H1 (cell line): ENCODE measurements around the gene PATJ. TPM values are rescaled to one million over a fixed set of nuclear protein-coding genes. Genes with fewer than 3 reads are reported as not detected.

Experiments
- CTCF ChIA-PET: fragments of 300-600 bp; sonication (Branson Sonifier 250); formaldehyde crosslinking; loops from one replicate; lab custom pipeline; 2021; ENCODE audit not compliant: partially characterized antibody; lab: Charles Lee
- POLR2A ChIA-PET: fragments of 300-600 bp; sonication (Branson Sonifier 250); formaldehyde crosslinking; loops from one replicate; lab custom pipeline; 2021; ENCODE audit warnings: inconsistent platforms; ENCODE audit not compliant: partially characterized antibody; lab: Charles Lee
- DNase-seq, 2 experiments: peaks; one replicate each; pipeline versions ENCODE4 v3.0.0 to v3.0.0-alpha.2; 2010 to 2022; ENCODE audit warnings: low spot score in 2 of 2, low read depth in 1 of 2, mixed read lengths in 1 of 2
- FAIRE-seq: peaks from 2 replicates; lab custom pipeline; 2011; peaks lifted over from hg19 to GRCh38; lab: Jason Lieb, UNC
- H2AFZ ChIP-seq: 2 replicates; pipeline ENCODE4 v1.8.1; 2012; ENCODE audit warnings: low read length, inconsistent platforms
- H2AK5ac ChIP-seq: 2 replicates; pipeline ENCODE4 v1.6.1; 2013; ENCODE audit warnings: low read depth, low read length
- H2BK120ac ChIP-seq: replicated peaks from 2 replicates; pipeline ENCODE3; 2013; ENCODE audit warnings: low read depth, low read length, inconsistent platforms
- H2BK12ac ChIP-seq: 2 replicates; pipeline ENCODE4 v1.6.1; 2013; ENCODE audit warnings: low read depth, low read length
- H2BK15ac ChIP-seq: 2 replicates; pipeline ENCODE4 v1.6.1; 2013; ENCODE audit warnings: low read length
- H2BK20ac ChIP-seq: 2 replicates; pipeline ENCODE4 v1.6.1; 2013; ENCODE audit warnings: low read length
- H2BK5ac ChIP-seq: 2 replicates; pipeline ENCODE4 v1.6.1; 2013; ENCODE audit warnings: low read depth, low read length
- H3K14ac ChIP-seq: 2 replicates; pipeline ENCODE4 v1.6.1; 2013; ENCODE audit warnings: inconsistent platforms; ENCODE audit not compliant: insufficient read length
- H3K18ac ChIP-seq: 2 replicates; pipeline ENCODE4 v1.6.1; 2013; ENCODE audit warnings: low read length; ENCODE audit errors: extremely low read depth
- H3K23ac ChIP-seq: 2 replicates; pipeline ENCODE4 v1.6.1; 2013; ENCODE audit warnings: inconsistent platforms; ENCODE audit not compliant: insufficient read length
- H3K23me2 ChIP-seq: 2 replicates; pipeline ENCODE4 v1.6.1; 2013; ENCODE audit warnings: low read depth, low read length
- H3K27ac ChIP-seq: 2 replicates; pipeline ENCODE4 v1.6.1; 2011; ENCODE audit warnings: low read depth, low read length, inconsistent platforms
- H3K27me3 ChIP-seq, 4 experiments: replicated peaks in 1 of 4; 1 replicate in 1 of 4; 2 replicates in 3 of 4; pipeline versions ENCODE4 v1.6.1 to v1.8.1; 2011 to 2013; ENCODE audit warnings: low read length in 3 of 4, mild to moderate bottlenecking in 3 of 4, inconsistent platforms in 2 of 4, mixed read lengths in 2 of 4, moderate library complexity in 1 of 4; ENCODE audit not compliant: control insufficient read depth in 3 of 4, insufficient read depth in 3 of 4; ENCODE audit errors: extremely low read depth in 1 of 4
- H3K36me3 ChIP-seq, 4 experiments: 2 replicates each; pipeline versions ENCODE4 v1.6.1 to v1.8.1; 2011 to 2013; ENCODE audit warnings: mild to moderate bottlenecking in 4 of 4, low read length in 3 of 4, moderate library complexity in 2 of 4, control low read depth in 1 of 4, inconsistent platforms in 1 of 4; ENCODE audit not compliant: insufficient read depth in 4 of 4, control insufficient read depth in 2 of 4
- H3K4ac ChIP-seq: replicated peaks from 2 replicates; pipeline ENCODE3; 2013; ENCODE audit warnings: low read length, low read depth, mixed read lengths, inconsistent platforms; ENCODE audit not compliant: insufficient read length
- H3K4me1 ChIP-seq, 4 experiments: replicated peaks in 1 of 4; 1 replicate in 1 of 4; 2 replicates in 3 of 4; pipeline versions ENCODE4 v1.6.1 to v1.8.1; 2011 to 2013; ENCODE audit warnings: low read length in 3 of 4, inconsistent platforms in 2 of 4, mixed read lengths in 1 of 4; ENCODE audit not compliant: insufficient read depth in 4 of 4, control insufficient read depth in 3 of 4
- H3K4me2 ChIP-seq, 2 experiments: 2 replicates each; pipeline versions ENCODE4 v1.6.1 to v1.8.1; 2011 to 2013; ENCODE audit warnings: low read depth in 2 of 2, low read length in 2 of 2, control low read depth in 1 of 2, inconsistent platforms in 1 of 2, mild to moderate bottlenecking in 1 of 2; ENCODE audit not compliant: insufficient read depth in 1 of 2
- H3K4me3 ChIP-seq, 4 experiments: fragments of 200-600, 300-600 bp in 1 of 4; sonication (generic), shearing (Covaris generic), sonication (Bioruptor Twin) in 1 of 4; 2 replicates each; pipeline versions ENCODE4 v1.5.1 to v1.8.1; 2011 to 2016; ENCODE audit warnings: low read length in 4 of 4, low read depth in 3 of 4, control low read depth in 2 of 4, inconsistent platforms in 2 of 4, mild to moderate bottlenecking in 2 of 4, mixed read lengths in 1 of 4, moderate library complexity in 1 of 4; ENCODE audit not compliant: insufficient read depth in 2 of 4; ENCODE audit errors: extremely low read depth in 1 of 4
- H3K56ac ChIP-seq: replicated peaks from 2 replicates; pipeline ENCODE3; 2013; ENCODE audit warnings: low read depth, mild to moderate bottlenecking, mixed read lengths, low read length, inconsistent platforms; ENCODE audit not compliant: insufficient read length
- H3K79me1 ChIP-seq: 2 replicates; pipeline ENCODE4 v1.6.1; 2013; ENCODE audit warnings: low read depth, low read length, control low read depth
- H3K79me2 ChIP-seq, 2 experiments: 2 replicates each; pipeline versions ENCODE4 v1.6.1 to v1.8.1; 2012 to 2013; ENCODE audit warnings: low read length in 2 of 2, mild to moderate bottlenecking in 2 of 2, inconsistent platforms in 1 of 2; ENCODE audit not compliant: insufficient read depth in 2 of 2, control insufficient read depth in 1 of 2
- H3K9ac ChIP-seq, 4 experiments: replicated peaks in 1 of 4; 1 replicate in 1 of 4; 2 replicates in 3 of 4; pipeline versions ENCODE4 v1.6.1 to v1.8.1; 2011 to 2013; ENCODE audit warnings: low read depth in 3 of 4, low read length in 3 of 4, control low read depth in 2 of 4, mild to moderate bottlenecking in 2 of 4, moderate library complexity in 2 of 4, inconsistent platforms in 1 of 4; ENCODE audit errors: extremely low read depth in 1 of 4
- H3K9me3 ChIP-seq, 2 experiments: 2 replicates each; pipeline versions ENCODE4 v1.6.1 to v1.8.1; 2012 to 2013; ENCODE audit warnings: mild to moderate bottlenecking in 2 of 2, moderate library complexity in 2 of 2, control low read depth in 1 of 2, inconsistent platforms in 1 of 2, low read depth in 1 of 2, low read length in 1 of 2, mixed read lengths in 1 of 2; ENCODE audit not compliant: insufficient read depth in 2 of 2
- H4K20me1 ChIP-seq, 2 experiments: replicated peaks in 1 of 2; 2 replicates each; pipeline versions ENCODE3 to v1.8.1; 2011 to 2013; ENCODE audit warnings: inconsistent platforms in 2 of 2, low read length in 2 of 2, mild to moderate bottlenecking in 1 of 2; ENCODE audit not compliant: insufficient read depth in 2 of 2, control insufficient read depth in 1 of 2
- H4K5ac ChIP-seq: 2 replicates; pipeline ENCODE4 v1.6.1; 2013; ENCODE audit warnings: low read length, low read depth, mixed read lengths, inconsistent platforms; ENCODE audit not compliant: insufficient read length
- H4K8ac ChIP-seq: 2 replicates; pipeline ENCODE4 v1.8.0; 2013; ENCODE audit warnings: mild to moderate bottlenecking, moderate library complexity, low read length, inconsistent platforms; ENCODE audit not compliant: insufficient read depth; ENCODE audit errors: extremely low read depth
- H4K91ac ChIP-seq: replicated peaks from 2 replicates; pipeline ENCODE3; 2013; ENCODE audit warnings: low read length, mixed read lengths, inconsistent platforms; ENCODE audit not compliant: insufficient read length
- WGBS, 2 experiments: shearing (Covaris generic) in 1 of 2; methylation state at CpG; one replicate each; pipeline versions ENCODE4 v1.1.6 to v1.1.7; 2013 to 2015; ENCODE audit warnings: low lambda C conversion rate in 2 of 2, mixed read lengths in 2 of 2, inconsistent platforms in 1 of 2, low coverage in 1 of 2, missing lambda C conversion rate in 1 of 2; ENCODE audit not compliant: insufficient replicate concordance in 2 of 2, insufficient coverage in 1 of 2, insufficient read length in 1 of 2; ENCODE audit errors: extremely low coverage in 1 of 2, missing lambda C conversion rate in 1 of 2; 5-methylcytosine and 5-hydroxymethylcytosine counted together
- polyA plus RNA-seq, 7 experiments: library from polyadenylated mRNA; depleted of rRNA in 3 of 7; stranded (reverse) in 5 of 7; unstranded in 2 of 7; fragments of >200 nt in 5 of 7; fragments of 200-250 nt in 2 of 7; gene quantifications; 1 replicate in 5 of 7; 2 replicates in 1 of 7; 4 replicates in 1 of 7; pipeline versions ENCODE4 v1.2.1 to v1.2.3, GENCODE V29; 2011 to 2013; ENCODE audit warnings: missing spikeins in 2 of 7, mixed read lengths in 2 of 7
- total RNA-seq: library from RNA; stranded (reverse); fragmentation: NEBNext Ultra II Directional; extraction: Animal tissue kit (Norgen Biotek cat#: 25700); gene quantifications from 2 replicates; pipeline ENCODE4 v1.2.1, GENCODE V29; 2021

The PATJ gene
- total and polyA plus RNA-seq, 2 of the 8 experiments (the other 6 are each of a cell fraction or from before 2014, with no cell fraction given) = 8.2 to 55.6 TPM

- Histone ChIP-seq H3K9me3 (no peaks in the 10 kb centered on the region), H2BK5ac (no peak overlapping the region), H3K4me2 (no peak overlapping the region), H3K4ac (no peak overlapping the region), H3K79me1 (no peaks in the 10 kb centered on the region), H2BK120ac (no peak overlapping the region), H4K20me1 (no peaks in the 10 kb centered on the region), H3K9ac (no peak overlapping the region), H4K8ac (no peak overlapping the region), H3K79me2 (no peaks in the 10 kb centered on the region), H3K4me3 (no peak overlapping the region), H4K5ac (no peak overlapping the region), H3K23me2 (no peaks in the 10 kb centered on the region), H3K18ac (no peak overlapping the region), H2BK20ac (no peak overlapping the region), H2BK12ac (no peak overlapping the region), H3K56ac (no peak overlapping the region), H2BK15ac (no peak overlapping the region), H2AK5ac (no peak overlapping the region), H3K27ac (no peak overlapping the region), H3K14ac (no peak overlapping the region), H2AFZ (no peak overlapping the region), H3K23ac (no peak overlapping the region), H3K27me3 (no peaks in the 10 kb centered on the region), H4K91ac (no peak overlapping the region), H3K36me3 (no peaks in the 10 kb centered on the region; a peak in 1 of 8 replicates), H3K4me1 (no peaks in the 10 kb centered on the region)
- no peak for FAIRE-seq
- ChIA-PET CTCF (interaction anchor here (1.0 to 2.6 kb wide), 3 partner anchors 17 to 53 kb away, joined by 3 to 8 read pairs (median 5); no protein-coding TSS in a partner anchor), POLR2A (no interaction called here)
- no peak for DNase-seq
- WGBS, 2 experiments = 93% methylated on average over 1 of the region's 1 CpG; no CpG with 5 or more reads in 1 of the 2 experiments
Observed at GRCh38 chr1:62012095-62012494, 269.8 kb downstream of the PATJ start.
